Skeletal muscle satellite cell (primary cell): ENCODE results near the gene KIAA0586. TPM values are rescaled to one million over a fixed set of nuclear protein-coding genes. Genes with fewer than 3 reads are reported as not detected.

Source experiments
- H3K27me3 ChIP-seq: 2 replicates; pipeline ENCODE4 v1.7.0; 2013; ENCODE audit warnings: low read length; ENCODE audit not compliant: control insufficient read depth, insufficient read depth
- H3K36me3 ChIP-seq: 2 replicates; pipeline ENCODE4 v1.7.0; 2013; ENCODE audit warnings: mild to moderate bottlenecking, control low read depth, low read length; ENCODE audit not compliant: insufficient read depth
- H3K4me1 ChIP-seq: 2 replicates; pipeline ENCODE4 v1.7.0; 2013; ENCODE audit warnings: low read length; ENCODE audit not compliant: control insufficient read depth, insufficient read depth
- H3K4me2 ChIP-seq: 2 replicates; pipeline ENCODE4 v1.7.0; 2013; ENCODE audit warnings: mild to moderate bottlenecking, low read length
- H3K4me3 ChIP-seq: 2 replicates; pipeline ENCODE4 v1.7.0; 2013; ENCODE audit warnings: low read length
- H3K9ac ChIP-seq: 2 replicates; pipeline ENCODE4 v1.7.0; 2013; ENCODE audit warnings: mild to moderate bottlenecking, low read depth, low read length, moderate library complexity
- H3K9me3 ChIP-seq: replicated peaks from 2 replicates; pipeline ENCODE4 v1.7.0; 2013; ENCODE audit warnings: mild to moderate bottlenecking, control low read depth, low read length
- small RNA-seq: library from RNA; depleted of rRNA; stranded (forward); fragments of <200 nt; gene quantifications from one replicate; pipeline ENCODE3, GENCODE V24; 2012

KIAA0586 gene

DNA sequence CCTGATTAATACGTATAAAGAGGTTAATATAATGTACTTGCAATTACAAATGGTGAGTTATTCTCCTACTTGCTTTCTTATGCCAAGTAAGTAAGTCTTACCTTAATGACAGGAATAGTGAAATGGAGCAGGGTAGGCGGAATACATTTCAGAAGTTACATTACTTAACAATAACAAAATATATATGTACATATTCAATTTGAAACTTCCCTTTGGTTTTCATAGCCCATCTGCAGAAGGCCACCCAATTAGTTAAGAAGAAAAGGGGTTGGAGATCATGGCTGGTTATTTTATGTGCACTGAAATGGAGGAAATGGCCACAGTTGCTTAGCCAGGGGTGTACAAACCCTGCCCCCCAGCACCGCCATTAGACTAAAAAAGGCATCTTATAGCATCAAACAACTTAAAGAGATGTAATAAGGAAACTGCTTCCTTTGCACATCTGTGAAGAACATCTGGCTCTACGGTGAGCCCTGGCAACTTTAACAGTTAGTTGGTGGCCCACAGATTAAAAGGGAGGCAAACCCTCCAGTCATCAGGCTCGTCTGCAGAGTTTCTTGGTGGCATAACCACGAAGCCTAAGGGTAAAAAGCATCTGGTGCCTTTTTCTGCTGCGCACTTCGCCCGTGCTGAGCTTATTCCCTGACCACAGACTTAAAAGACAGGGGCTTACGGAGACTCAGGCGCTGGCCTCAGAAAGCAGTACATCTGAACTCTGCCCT lies 171.4 kb downstream of the KIAA0586 start:
- Histone ChIP-seq H3K4me1 (no peaks in the 10 kb centered on the region), H3K36me3 (no peaks in the 10 kb centered on the region), H3K9ac (no peak overlapping the region), H3K27me3 (peaks cover 6% of the 10 kb centered on the region), H3K4me3 (no peak overlapping the region), H3K9me3 (no peaks in the 10 kb centered on the region), H3K4me2 (no peak overlapping the region)

DNA sequence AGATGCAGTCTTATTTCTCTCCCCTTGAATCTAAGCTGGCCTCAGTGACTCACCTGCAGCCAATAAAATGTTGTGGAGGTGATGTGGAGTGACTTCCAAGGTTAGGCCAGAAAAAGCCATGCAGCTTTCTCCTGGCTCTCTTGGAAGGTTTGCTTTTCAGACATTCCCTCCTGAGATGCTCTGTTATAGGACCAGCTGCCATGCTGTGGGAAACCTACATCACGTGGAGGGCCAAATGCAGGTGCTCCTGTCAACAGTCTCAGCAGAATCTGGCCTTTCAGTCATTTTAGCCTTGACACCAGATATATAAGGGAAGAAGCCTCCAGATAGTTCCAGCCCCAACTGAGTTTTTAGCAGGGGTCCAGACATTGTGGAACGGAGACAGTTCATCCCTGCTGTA lies 172.2 kb downstream of the KIAA0586 start:
- Histone ChIP-seq H3K36me3 (no peaks in the 10 kb centered on the region), H3K4me3 (no peak overlapping the region), H3K4me1 (no peaks in the 10 kb centered on the region), H3K27me3 (peaks cover 6% of the 10 kb centered on the region), H3K9me3 (no peaks in the 10 kb centered on the region), H3K9ac (no peak overlapping the region), H3K4me2 (no peak overlapping the region)

Small RNAs within 50 kb of the gene (small RNA-seq; reads per million reads assigned to genes)
- not detected for gene HSBP1P1
- gene RF00019 = not detected
